Subcutaneous adipose tissue (tissue), 4 donors: Measurements from ENCODE around the gene C2orf68. TPM values are rescaled to one million over a fixed set of nuclear protein-coding genes. Genes with fewer than 3 reads are reported as not detected.

Experiments
- CTCF ChIP-seq: fragments of 450-650 bp; IDR thresholded peaks from one replicate; pipeline ENCODE4 v1.5.1; 2016; ENCODE audit warnings: low read depth, mild to moderate bottlenecking, control low read depth, antibody characterized with exemption, moderate library complexity
- total RNA-seq, 4 donors: library from RNA; depleted of rRNA; stranded (reverse); fragments of >200 nt; gene quantifications; one replicate each; pipeline ENCODE4 v1.1.0, GENCODE V29; 2016

Gene C2orf68
- total RNA-seq, 4 donors from 2014 or later: 10.1 to 16.7 (median 15.7) TPM

GRCh38 chr2:85621338-85621737, 9.5 kb upstream of the C2orf68 start:
- TF ChIP-seq CTCF: no peak

DNA sequence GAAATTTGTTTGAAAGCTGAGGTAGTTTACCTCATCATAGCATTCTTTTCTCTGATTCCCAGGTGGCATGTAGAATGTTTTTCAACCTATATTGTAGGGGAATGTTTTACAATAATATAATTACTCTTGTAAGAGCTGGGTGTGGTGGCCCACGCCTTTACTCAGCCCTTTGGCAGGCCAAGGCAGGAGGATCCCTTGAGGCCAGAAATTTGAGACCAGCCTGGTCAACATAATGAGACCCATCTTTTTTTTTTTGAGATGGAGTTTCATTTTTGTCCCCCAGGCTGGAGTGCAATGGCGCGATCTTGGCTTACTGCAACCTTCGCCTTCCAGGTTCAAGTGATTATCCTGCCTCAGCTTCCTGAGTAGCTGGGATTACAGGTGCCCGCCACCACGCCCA, 7.8 kb upstream of the C2orf68 start:
- TF ChIP-seq CTCF: no peak

DNA sequence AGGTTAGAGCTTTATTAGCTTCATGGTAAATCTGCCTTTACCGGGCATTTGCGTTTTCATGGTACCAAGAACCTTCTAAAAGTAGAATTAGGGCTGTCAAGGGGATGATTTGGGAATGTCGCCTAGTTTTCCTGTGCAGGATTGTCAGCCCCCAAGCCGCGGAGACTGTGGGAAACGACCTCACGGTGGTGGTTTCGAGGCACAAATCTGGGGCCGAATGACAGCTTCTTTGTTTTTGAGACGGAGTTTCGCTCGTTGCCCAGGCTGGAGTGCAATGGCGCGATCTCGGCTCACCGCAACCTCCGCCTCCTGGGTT, 3.5 kb upstream of the C2orf68 start:
- TF ChIP-seq CTCF: no peak

DNA sequence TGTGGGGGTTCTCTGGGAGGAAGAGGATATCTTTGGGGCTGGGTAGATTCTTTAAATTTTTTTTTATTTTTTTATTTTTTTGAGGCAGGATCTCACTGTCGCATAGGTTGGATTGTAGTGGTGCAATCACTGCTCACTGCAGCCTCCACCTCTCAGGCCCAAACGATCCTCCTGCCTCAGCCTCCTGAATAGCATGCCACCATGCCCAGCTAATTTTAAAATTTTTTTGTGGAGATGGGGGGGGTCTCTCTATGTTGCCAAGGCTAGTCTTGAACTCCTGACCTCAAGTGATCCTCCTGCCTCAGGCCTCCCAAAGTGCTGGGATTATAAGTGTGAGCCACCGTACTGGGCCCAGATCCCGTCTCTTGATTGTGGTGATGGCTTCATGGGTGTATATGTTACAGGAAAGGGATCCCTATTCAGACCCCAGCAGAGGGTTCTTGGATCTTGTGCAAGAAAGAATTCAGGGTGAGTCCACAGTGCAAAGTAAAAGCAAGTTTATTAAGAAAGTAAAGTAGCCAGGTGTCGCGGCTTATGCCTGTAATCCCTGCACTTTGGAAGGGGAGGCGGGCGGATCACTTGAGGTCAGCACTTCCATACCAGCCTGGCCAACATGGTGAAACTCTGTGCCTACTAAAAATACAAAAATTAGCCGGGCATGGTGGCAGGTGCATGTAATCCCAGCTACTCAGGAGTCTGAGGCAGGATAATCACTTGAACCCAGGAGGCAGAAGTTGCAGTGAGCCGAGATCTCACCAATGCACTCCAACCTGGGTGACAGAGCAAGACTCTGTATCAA, 2.0 kb upstream of the C2orf68 start:
- no peak for TF ChIP-seq CTCF

DNA sequence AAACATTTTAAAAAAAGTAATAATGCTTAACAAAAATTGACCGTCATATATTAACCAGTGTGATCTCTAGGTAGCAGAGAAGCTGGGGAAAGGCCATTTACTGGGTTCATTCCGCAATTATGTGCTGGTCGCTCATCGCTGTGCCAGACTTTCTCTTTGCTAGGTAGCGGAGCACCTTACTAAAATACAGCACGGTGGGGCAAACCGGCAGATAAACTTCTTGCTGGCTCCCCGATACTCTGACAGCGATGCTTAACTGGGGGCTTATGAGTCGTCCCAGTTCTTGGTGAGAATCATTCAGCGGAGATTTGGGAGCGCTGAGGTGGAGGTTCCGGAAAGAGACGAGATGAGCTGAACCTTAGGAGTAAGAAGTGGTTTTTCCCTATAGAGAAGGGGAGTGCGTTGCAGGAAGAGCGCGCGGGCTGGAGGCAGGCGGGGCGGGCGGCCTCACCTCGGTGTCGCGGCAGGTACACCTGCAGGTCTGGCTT, 605 bp downstream of the C2orf68 start:
- TF ChIP-seq CTCF: no peak

- TF ChIP-seq CTCF: no peak
Observed at GRCh38 chr2:85607268-85608215, 4.3 kb downstream of the C2orf68 start.

GRCh38 chr2:85606116-85606455, 5.8 kb downstream of the C2orf68 start:
- no peak for TF ChIP-seq CTCF
